BE2C (cell line): ENCODE measurements around the gene CALY. TPM values are rescaled to one million over a fixed set of nuclear protein-coding genes. Genes with fewer than 3 reads are reported as not detected.

Experiments used
- DNase-seq: peaks from one replicate; pipeline ENCODE4 v3.0.0-alpha.2; 2020
- H3K27me3 ChIP-seq: fragments of 250-450 bp; sonication (Bioruptor Pico); 2 replicates; pipeline ENCODE4 v1.5.1; 2020; ENCODE audit warnings: mild to moderate bottlenecking
- H3K36me3 ChIP-seq: fragments of 250-450 bp; sonication (Bioruptor Pico); 2 replicates; pipeline ENCODE4 v1.5.1; 2020; ENCODE audit warnings: mild to moderate bottlenecking
- H3K4me1 ChIP-seq: fragments of 250-450 bp; sonication (Bioruptor Pico); 2 replicates; pipeline ENCODE4 v1.5.1; 2020
- H3K4me3 ChIP-seq: 2 replicates; pipeline ENCODE4 v1.5.1; 2011; ENCODE audit warnings: low read depth, low read length
- H3K9me3 ChIP-seq: fragments of 250-450 bp; sonication (Bioruptor Pico); 2 replicates; pipeline ENCODE4 v1.5.1; 2020
- CTCF ChIP-seq: IDR thresholded peaks from 2 replicates; pipeline ENCODE4 v1.5.1; 2012; ENCODE audit warnings: mild to moderate bottlenecking, low read depth, low read length
- polyA plus RNA-seq: library from polyadenylated mRNA; unstranded; fragments of >200 nt; gene quantifications from one replicate; pipeline ENCODE4 v1.2.1, GENCODE V29; 2012; ENCODE audit warnings: low read depth, missing spikeins; ENCODE audit not compliant: insufficient read length, insufficient read depth

The CALY gene
- polyA plus RNA-seq, result 41.9 TPM

DNA sequence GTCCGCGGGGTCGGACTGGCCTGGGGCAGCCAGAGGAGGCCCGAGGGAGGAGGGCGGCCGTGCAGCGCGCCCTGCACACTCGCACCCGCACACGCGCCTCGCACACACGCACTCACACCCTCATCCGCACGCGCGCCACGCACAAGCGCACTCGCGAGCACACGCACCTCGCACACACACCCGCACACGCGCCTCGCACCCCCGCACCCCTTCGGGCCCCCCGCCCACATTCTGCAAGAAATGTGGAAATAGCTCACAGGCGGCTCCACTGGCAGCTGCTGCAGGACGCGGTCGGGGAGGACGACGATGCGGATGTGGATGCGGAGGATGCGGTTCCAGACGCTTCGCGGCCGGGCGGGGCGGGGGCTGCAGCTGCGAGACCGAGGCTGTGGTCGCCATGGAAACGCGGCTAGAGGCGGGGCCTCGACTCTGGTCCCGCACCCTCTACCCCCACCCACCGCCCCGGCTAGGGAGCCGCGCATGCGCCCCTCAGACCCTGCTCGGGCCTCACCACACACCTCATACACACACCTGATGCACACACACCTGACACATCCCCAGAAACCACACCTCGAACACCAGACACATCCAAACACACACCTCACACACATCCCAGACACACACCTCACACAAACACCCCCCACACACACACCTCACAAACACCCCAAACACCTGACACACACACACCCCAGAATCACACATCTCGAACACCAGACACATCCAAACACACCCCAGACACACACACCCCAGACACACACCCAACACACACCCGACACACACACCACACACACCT lies at the start of gene CALY:
Gene CALY, minus strand, starts transcription at position 320 of the 793 bp plus-strand sequence. CDS start 7,907 bp downstream, outside the sequence.
- peak; percentile 66 for DNase-seq
- peaks cover 40% of the 10 kb centered on the region for H3K27me3 ChIP-seq
- no peaks in the 10 kb centered on the region for H3K9me3 ChIP-seq

DNA sequence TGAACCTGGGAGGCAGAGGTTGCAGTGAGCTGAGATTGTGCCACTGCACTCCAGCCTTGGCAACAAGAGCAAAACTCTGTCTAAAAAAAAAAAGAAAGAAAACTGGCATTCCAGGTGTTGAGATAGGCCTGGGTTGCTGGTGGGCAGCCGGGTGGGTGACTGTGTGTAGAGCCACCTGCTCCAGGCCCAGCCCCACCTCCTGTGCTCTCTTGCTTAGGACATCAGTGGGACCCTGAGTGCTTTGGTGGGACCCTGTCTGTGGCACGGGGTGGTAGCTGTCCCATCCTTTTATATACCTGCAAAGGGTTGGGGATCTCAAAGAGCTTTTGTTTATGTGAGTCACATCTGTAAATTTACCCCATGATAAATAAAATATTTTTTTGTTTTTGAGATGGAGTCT lies 48.5 kb upstream of the CALY start:
- no peak for DNase-seq
- Histone ChIP-seq H3K27me3 (no peaks in the 10 kb centered on the region), H3K4me1 (no peaks in the 10 kb centered on the region), H3K36me3 (no peaks in the 10 kb centered on the region), H3K4me3 (no peak overlapping the region), H3K9me3 (no peaks in the 10 kb centered on the region)
- no peak for TF ChIP-seq CTCF

More for the DNA sequence above, at the start of gene CALY:
- Histone ChIP-seq H3K36me3 (no peaks in the 10 kb centered on the region), H3K4me1 (no peaks in the 10 kb centered on the region), H3K4me3 (no peak within 1 kb of the TSS)
- no peak for TF ChIP-seq CTCF

DNA sequence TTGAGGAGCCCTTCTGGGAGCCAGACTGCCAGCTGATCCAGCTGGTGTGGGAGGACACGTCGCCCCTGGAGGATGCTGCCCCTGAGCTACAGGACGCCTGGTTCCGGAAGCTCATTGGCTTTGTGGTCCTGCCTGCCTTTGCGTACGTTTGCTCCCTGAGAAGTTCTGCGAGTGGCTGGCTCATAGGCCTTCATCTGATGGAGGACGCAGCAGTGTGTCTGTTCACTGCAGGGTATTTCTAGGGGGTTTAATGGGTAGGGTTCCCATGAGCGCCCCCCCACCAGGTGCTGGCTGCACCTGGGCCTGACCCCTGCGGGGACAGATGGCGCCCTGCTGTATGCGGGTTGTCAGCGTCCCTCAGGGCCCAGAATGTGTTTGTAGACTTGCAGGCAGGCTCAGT lies 47.4 kb upstream of the CALY start:
- DNase-seq, result no peak
- no peak for TF ChIP-seq CTCF

DNA sequence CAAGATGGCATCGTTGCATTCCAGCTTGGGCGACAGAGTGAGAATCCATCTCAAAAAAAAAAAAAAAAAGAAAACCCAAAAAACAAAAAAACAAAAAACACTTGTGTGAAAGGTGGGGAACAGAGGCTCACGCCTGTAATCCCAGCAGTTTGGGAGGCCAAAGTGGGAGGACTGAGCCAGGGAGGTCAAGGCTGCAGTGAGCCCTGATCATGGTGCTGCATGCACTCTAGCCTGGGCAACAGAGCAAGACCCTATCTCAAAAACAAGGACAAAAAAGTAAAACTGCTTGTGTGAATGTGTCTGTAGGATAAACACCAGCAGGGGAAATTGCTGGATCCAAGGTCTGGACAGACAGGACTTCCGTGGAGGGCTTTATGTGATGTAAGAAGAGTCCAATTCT lies 46.9 kb upstream of the CALY start:
- no peak for DNase-seq
- no peaks in the 10 kb centered on the region for H3K9me3 ChIP-seq
- no peaks in the 10 kb centered on the region for H3K4me1 ChIP-seq
- TF ChIP-seq CTCF, result no peak
- H3K36me3 ChIP-seq, result no peaks in the 10 kb centered on the region
- H3K4me3 ChIP-seq, result no peak overlapping the region
- H3K27me3 ChIP-seq, result no peaks in the 10 kb centered on the region

More for the DNA sequence above, 47.4 kb upstream of the CALY start:
- Histone ChIP-seq H3K4me3 (no peak overlapping the region), H3K36me3 (no peaks in the 10 kb centered on the region), H3K4me1 (no peaks in the 10 kb centered on the region), H3K9me3 (no peaks in the 10 kb centered on the region), H3K27me3 (no peaks in the 10 kb centered on the region)

- Histone ChIP-seq H3K4me1 (no peaks in the 10 kb centered on the region), H3K27me3 (no peaks in the 10 kb centered on the region), H3K4me3 (no peak overlapping the region), H3K36me3 (no peaks in the 10 kb centered on the region), H3K9me3 (no peaks in the 10 kb centered on the region)
- TF ChIP-seq CTCF, result no peak
- DNase-seq, result no peak
Observed at GRCh38 chr10:133381036-133381435, 44.3 kb upstream of the CALY start.
